Neural cell (in vitro differentiated cells): ENCODE measurements around the gene NPDC1. TPM values are rescaled to one million over a fixed set of nuclear protein-coding genes. Genes with fewer than 3 reads are reported as not detected.

Source experiments
- H2AFZ ChIP-seq: fragments of 200-600, 300-800 bp; sonication (generic), shearing (Covaris generic); 2 replicates; pipeline ENCODE4 v1.6.0; 2014; ENCODE audit warnings: low read depth, mild to moderate bottlenecking, antibody characterized with exemption, low read length, moderate library complexity
- H3F3A ChIP-seq: fragments of 200-600 bp; shearing (Covaris generic); 2 replicates; pipeline ENCODE4 v1.6.1; 2016; ENCODE audit warnings: mild to moderate bottlenecking, moderate library complexity, mixed read lengths, antibody characterized with exemption, low read length; ENCODE audit not compliant: insufficient read depth, poor library complexity, severe bottlenecking
- H3K27ac ChIP-seq: fragments of 200-600, 300-800 bp; sonication (generic), shearing (Covaris generic); 2 replicates; pipeline ENCODE4 v1.5.1; 2014; ENCODE audit warnings: mild to moderate bottlenecking, low read length, moderate library complexity
- H3K27me3 ChIP-seq: fragments of 300-800, 200-600 bp; sonication (generic), shearing (Covaris generic); 2 replicates; pipeline ENCODE4 v1.6.0; 2014; ENCODE audit warnings: mild to moderate bottlenecking, low read depth, low read length, moderate library complexity; ENCODE audit not compliant: insufficient read depth
- H3K36me3 ChIP-seq: fragments of 300-800, 200-600 bp; sonication (generic), shearing (Covaris generic); 2 replicates; pipeline ENCODE4 v1.5.1; 2014; ENCODE audit warnings: mild to moderate bottlenecking, antibody characterized with exemption, low read length, moderate library complexity; ENCODE audit not compliant: insufficient read depth
- H3K4me2 ChIP-seq: fragments of 300-800, 200-600 bp; sonication (generic), shearing (Covaris generic); 2 replicates; pipeline ENCODE4 v1.6.0; 2014; ENCODE audit warnings: mild to moderate bottlenecking, low read length
- H3K4me3 ChIP-seq: fragments of 300-800, 200-600 bp; sonication (generic), shearing (Covaris generic); 2 replicates; pipeline ENCODE4 v1.5.1; 2014; ENCODE audit warnings: mild to moderate bottlenecking, low read length, moderate library complexity
- H3K79me2 ChIP-seq: fragments of 200-600 bp; shearing (Covaris generic); replicated peaks from 2 replicates; pipeline ENCODE4 v1.6.0; 2014; ENCODE audit warnings: mild to moderate bottlenecking, low read length, moderate library complexity; ENCODE audit not compliant: insufficient read depth
- H3K9ac ChIP-seq: fragments of 300-800, 200-600 bp; sonication (generic), shearing (Covaris generic); 2 replicates; pipeline ENCODE4 v1.6.1; 2016; ENCODE audit warnings: mild to moderate bottlenecking, low read length, mixed read lengths
- H3K9me2 ChIP-seq: fragments of 200-600 bp; shearing (Covaris generic); 2 replicates; pipeline ENCODE4 v1.6.1; 2016; ENCODE audit warnings: mild to moderate bottlenecking, low read length, mixed read lengths; ENCODE audit not compliant: insufficient read depth
- H3K9me3 ChIP-seq: fragments of 200-600, 300-800 bp; sonication (generic), shearing (Covaris generic); 2 replicates; pipeline ENCODE4 v1.6.1; 2016; ENCODE audit warnings: mild to moderate bottlenecking, mixed run types, low read length, moderate library complexity, mixed read lengths
- H4K20me1 ChIP-seq: fragments of 200-600 bp; shearing (Covaris generic); 2 replicates; pipeline ENCODE4 v1.6.1; 2016; ENCODE audit warnings: mild to moderate bottlenecking, mixed run types; ENCODE audit not compliant: insufficient read depth
- EP300 ChIP-seq: fragments of 450-650 bp; conservative IDR thresholded peaks from 2 replicates; pipeline ENCODE4 v1.6.1; 2014; ENCODE audit warnings: antibody characterized with exemption, mild to moderate bottlenecking, moderate library complexity; ENCODE audit not compliant: poor library complexity, severe bottlenecking
- EZH2 ChIP-seq: fragments of 200-600, 300-800 bp; shearing (Covaris generic), sonication (generic); IDR thresholded peaks from 2 replicates; pipeline ENCODE4 v1.6.1; 2014; ENCODE audit warnings: antibody characterized with exemption, low read length, borderline replicate concordance, mild to moderate bottlenecking; ENCODE audit not compliant: insufficient read depth, poor library complexity, severe bottlenecking
- MXI1 ChIP-seq: fragments of 450-650 bp; conservative IDR thresholded peaks from 2 replicates; pipeline ENCODE4 v1.6.1; 2014; ENCODE audit warnings: antibody characterized with exemption, mild to moderate bottlenecking; ENCODE audit not compliant: poor library complexity, severe bottlenecking
- POLR2AphosphoS5 ChIP-seq: IDR thresholded peaks from 2 replicates; pipeline ENCODE4 v1.6.1; 2012
- RAD21 ChIP-seq: fragments of 450-650 bp; conservative IDR thresholded peaks from 2 replicates; pipeline ENCODE4 v1.6.1; 2014; ENCODE audit warnings: antibody characterized with exemption, mild to moderate bottlenecking, moderate library complexity
- SMC3 ChIP-seq: fragments of 450-650 bp; conservative IDR thresholded peaks from 2 replicates; pipeline ENCODE4 v1.6.1; 2014; ENCODE audit warnings: antibody characterized with exemption, mild to moderate bottlenecking, moderate library complexity; ENCODE audit not compliant: poor library complexity
- TAF1 ChIP-seq: IDR thresholded peaks from 2 replicates; pipeline ENCODE4 v1.6.1; 2012; ENCODE audit warnings: low read depth
- polyA plus RNA-seq: library from polyadenylated mRNA; depleted of rRNA; stranded (reverse); fragments of >200 nt; gene quantifications from 2 replicates; pipeline ENCODE4 v1.2.3, GENCODE V29; 2014
- TF ChIP-seq, protein P1 (sequence below): IDR thresholded peaks from 2 replicates; pipeline ENCODE4 v1.6.1; 2012; ENCODE audit warnings: borderline replicate concordance
- TF ChIP-seq, protein P2 (sequence below): fragments of 450-650 bp; IDR thresholded peaks from 2 replicates; pipeline ENCODE4 v1.5.1; 2014; ENCODE audit warnings: antibody characterized with exemption, mild to moderate bottlenecking, moderate library complexity; ENCODE audit not compliant: poor library complexity, severe bottlenecking

Gene NPDC1
- polyA plus RNA-seq, 1 donor from 2014 or later, result 161 TPM

GRCh38 chr9:136994180-136994887 is 51.6 kb downstream of the NPDC1 start:
- no peaks in the 10 kb centered on the region for H3K36me3 ChIP-seq
- H3K79me2 ChIP-seq, result no peaks in the 10 kb centered on the region
- no peaks in the 10 kb centered on the region for H3K9me3 ChIP-seq
- no peak overlapping the region for H2AFZ ChIP-seq
- H3K9ac ChIP-seq, result no peak overlapping the region
- no peaks in the 10 kb centered on the region for H4K20me1 ChIP-seq
- H3K27me3 ChIP-seq, result no peaks in the 10 kb centered on the region
- no peak overlapping the region for H3K4me3 ChIP-seq
- no peak overlapping the region for H3K27ac ChIP-seq
- TF ChIP-seq, protein P1, sequence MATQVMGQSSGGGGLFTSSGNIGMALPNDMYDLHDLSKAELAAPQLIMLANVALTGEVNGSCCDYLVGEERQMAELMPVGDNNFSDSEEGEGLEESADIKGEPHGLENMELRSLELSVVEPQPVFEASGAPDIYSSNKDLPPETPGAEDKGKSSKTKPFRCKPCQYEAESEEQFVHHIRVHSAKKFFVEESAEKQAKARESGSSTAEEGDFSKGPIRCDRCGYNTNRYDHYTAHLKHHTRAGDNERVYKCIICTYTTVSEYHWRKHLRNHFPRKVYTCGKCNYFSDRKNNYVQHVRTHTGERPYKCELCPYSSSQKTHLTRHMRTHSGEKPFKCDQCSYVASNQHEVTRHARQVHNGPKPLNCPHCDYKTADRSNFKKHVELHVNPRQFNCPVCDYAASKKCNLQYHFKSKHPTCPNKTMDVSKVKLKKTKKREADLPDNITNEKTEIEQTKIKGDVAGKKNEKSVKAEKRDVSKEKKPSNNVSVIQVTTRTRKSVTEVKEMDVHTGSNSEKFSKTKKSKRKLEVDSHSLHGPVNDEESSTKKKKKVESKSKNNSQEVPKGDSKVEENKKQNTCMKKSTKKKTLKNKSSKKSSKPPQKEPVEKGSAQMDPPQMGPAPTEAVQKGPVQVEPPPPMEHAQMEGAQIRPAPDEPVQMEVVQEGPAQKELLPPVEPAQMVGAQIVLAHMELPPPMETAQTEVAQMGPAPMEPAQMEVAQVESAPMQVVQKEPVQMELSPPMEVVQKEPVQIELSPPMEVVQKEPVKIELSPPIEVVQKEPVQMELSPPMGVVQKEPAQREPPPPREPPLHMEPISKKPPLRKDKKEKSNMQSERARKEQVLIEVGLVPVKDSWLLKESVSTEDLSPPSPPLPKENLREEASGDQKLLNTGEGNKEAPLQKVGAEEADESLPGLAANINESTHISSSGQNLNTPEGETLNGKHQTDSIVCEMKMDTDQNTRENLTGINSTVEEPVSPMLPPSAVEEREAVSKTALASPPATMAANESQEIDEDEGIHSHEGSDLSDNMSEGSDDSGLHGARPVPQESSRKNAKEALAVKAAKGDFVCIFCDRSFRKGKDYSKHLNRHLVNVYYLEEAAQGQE, result no peak
- TF ChIP-seq EZH2, result no peak
- no peak for TF ChIP-seq EP300
- TF ChIP-seq, protein P2, sequence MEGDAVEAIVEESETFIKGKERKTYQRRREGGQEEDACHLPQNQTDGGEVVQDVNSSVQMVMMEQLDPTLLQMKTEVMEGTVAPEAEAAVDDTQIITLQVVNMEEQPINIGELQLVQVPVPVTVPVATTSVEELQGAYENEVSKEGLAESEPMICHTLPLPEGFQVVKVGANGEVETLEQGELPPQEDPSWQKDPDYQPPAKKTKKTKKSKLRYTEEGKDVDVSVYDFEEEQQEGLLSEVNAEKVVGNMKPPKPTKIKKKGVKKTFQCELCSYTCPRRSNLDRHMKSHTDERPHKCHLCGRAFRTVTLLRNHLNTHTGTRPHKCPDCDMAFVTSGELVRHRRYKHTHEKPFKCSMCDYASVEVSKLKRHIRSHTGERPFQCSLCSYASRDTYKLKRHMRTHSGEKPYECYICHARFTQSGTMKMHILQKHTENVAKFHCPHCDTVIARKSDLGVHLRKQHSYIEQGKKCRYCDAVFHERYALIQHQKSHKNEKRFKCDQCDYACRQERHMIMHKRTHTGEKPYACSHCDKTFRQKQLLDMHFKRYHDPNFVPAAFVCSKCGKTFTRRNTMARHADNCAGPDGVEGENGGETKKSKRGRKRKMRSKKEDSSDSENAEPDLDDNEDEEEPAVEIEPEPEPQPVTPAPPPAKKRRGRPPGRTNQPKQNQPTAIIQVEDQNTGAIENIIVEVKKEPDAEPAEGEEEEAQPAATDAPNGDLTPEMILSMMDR, result no peak
- TF ChIP-seq POLR2AphosphoS5, result no peak
- TF ChIP-seq MXI1, result no peak
- TF ChIP-seq SMC3, result no peak
- H3K4me2 ChIP-seq, result no peak overlapping the region
- no peaks in the 10 kb centered on the region for H3F3A ChIP-seq
- H3K9me2 ChIP-seq, result no peaks in the 10 kb centered on the region

GRCh38 chr9:136992819-136993369 is 53.1 kb downstream of the NPDC1 start:
- peak overlapping the region; percentile 87 for H3K4me2 ChIP-seq
- H3K4me3 ChIP-seq, result peak overlapping the region; percentile 96
- H3K27me3 ChIP-seq, result no peaks in the 10 kb centered on the region
- no peaks in the 10 kb centered on the region for H3F3A ChIP-seq
- no peak for TF ChIP-seq EZH2
- TF ChIP-seq SMC3, result no peak
- TF ChIP-seq, protein P1, result no peak
- TF ChIP-seq EP300, result no peak
- TF ChIP-seq RAD21, result no peak
- TF ChIP-seq POLR2AphosphoS5, result no peak
- TF ChIP-seq, protein P2, result no peak
- no peak for TF ChIP-seq TAF1
- TF ChIP-seq MXI1, result no peak
- no peaks in the 10 kb centered on the region for H3K79me2 ChIP-seq
- H3K36me3 ChIP-seq, result no peaks in the 10 kb centered on the region
- peak overlapping the region; percentile 81 for H3K9ac ChIP-seq
- H4K20me1 ChIP-seq, result no peaks in the 10 kb centered on the region
- no peaks in the 10 kb centered on the region for H3K9me2 ChIP-seq
- no peaks in the 10 kb centered on the region for H3K9me3 ChIP-seq
- H2AFZ ChIP-seq, result peak overlapping the region; percentile 70
- peak overlapping the region; percentile 42 for H3K27ac ChIP-seq
